Measurements from ENCODE around the gene FOXC1.

The FOXC1 gene

DNA sequence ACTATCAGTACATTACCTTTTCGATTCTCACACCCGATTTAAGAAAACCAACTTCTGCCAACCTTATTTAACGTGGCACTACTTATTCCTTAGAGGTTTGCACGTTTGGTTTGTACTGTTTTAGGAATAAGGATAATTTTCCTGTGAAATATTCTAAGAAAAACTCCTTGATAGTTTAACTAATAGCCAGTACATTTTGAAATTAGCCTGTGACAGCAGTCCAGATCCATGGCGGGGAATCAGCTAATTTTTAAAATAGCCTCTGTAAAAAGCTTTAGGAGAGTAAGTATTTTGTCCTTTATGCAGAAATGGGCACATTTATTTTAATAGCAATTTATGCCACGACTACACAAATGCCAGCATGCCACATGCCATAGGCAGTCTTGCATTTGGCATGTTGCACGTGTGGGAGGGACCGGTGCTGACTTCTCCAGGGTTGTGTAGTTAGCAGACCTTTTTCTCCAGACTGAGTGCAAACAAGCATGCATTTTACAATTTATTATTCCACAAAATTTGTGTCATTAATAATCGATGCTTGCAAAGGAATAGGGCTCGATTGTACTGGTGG lies 6.2 kb downstream of the FOXC1 start:
- Mint-ChIP-seq H3K36me3 (ENCODE audit: low read depth) (no peaks in the 10 kb centered on the region), H3K9me3 (no peaks in the 10 kb centered on the region), H3K4me3 (no peak overlapping the region), H3K27me3 (peaks cover 83% of the 10 kb centered on the region), H3K27ac (no peak overlapping the region), H3K4me1 (ENCODE audit: low read depth) (peaks cover 20% of the 10 kb centered on the region)
- intact Hi-C loops (cut with micrococcal nuclease): no loop called here

DNA sequence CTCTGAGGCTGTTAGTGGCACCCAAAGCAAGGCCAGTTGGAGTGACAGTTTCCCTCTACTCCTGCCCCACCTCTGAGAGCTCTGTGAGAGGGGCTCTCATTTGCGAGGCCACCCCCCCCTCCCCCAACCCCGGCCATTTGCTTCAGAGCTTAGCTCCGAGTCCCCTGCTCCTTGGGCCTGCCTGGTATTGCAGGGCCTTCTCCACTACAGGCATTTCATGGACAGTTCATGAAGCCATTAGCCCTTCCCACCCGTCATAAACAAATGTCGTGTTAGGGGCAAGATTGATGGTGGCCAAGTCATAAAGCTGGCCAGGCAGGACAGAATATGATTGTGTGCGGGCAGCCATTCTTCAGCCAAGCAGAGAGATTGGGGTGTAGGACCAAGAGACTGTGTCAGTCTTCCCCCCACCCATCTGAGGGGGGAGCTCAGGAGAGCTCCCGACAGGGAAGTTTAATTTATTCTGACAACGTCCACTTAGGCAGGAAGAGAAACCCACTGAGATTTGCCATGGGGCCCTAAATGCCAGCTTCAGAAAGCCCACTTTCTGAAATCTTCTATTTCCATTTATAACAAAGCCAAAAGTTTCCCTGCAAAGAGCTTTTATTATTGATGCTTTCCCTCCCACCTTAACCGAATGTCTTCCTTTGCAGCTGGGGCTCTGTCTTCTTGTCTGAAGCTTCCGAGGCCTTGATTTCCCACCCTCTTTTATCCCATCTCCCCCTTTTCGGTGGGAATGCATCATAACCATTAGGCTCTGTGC lies 7.2 kb downstream of the FOXC1 start:
- H3K27ac Mint-ChIP-seq: no peak overlapping the region
- no peak overlapping the region for H3K4me3 Mint-ChIP-seq
- intact Hi-C loops (cut with micrococcal nuclease): no loop called here
- H3K36me3 Mint-ChIP-seq (ENCODE audit: low read depth): no peaks in the 10 kb centered on the region
- H3K27me3 Mint-ChIP-seq: peaks cover 90% of the 10 kb centered on the region
- no peaks in the 10 kb centered on the region for H3K9me3 Mint-ChIP-seq
- H3K4me1 Mint-ChIP-seq (ENCODE audit: low read depth): peaks cover 18% of the 10 kb centered on the region

DNA sequence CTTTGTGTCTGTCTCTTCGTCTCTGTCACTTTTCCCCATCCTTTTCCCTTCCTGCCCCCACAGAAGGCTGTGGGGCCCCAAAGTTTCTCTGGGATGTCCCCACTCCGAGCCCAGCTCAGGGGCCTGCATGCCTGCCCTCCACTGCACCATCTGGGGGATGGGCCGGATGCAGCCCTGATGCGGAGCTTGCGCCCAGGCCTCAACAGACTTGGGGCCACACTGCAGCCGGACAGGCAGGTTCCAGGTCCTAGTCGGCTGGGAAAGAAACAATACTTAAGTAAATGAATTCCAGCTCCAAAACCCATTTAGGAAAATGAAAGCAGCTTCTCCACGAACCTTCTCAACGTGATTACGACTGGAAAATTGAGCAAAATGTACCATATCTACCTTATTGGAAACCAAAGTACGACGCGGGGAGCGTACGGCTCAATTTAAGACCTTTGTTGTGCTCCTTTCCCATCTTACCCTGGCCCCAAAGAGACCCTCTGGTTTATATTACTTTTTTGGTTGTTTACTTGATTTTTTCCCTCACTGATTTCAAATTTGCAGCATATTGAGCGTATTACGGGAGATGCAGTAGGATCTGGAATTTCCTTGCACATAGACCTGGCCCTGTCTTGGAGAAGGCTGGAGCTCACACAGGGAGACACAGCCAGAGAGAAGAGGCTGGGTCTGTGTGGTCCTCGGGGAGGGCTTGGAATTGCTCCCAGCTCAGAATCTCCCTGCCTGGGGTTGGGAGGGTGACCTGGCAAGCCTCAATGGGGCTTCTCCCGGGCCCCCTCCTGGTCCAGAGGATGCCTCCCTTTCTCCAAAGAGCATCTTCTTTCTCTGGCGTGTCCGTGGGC lies 8.0 kb downstream of the FOXC1 start:
- H3K4me3 Mint-ChIP-seq: no peak overlapping the region
- H3K36me3 Mint-ChIP-seq (ENCODE audit: low read depth): no peaks in the 10 kb centered on the region
- H3K27me3 Mint-ChIP-seq: peaks cover 90% of the 10 kb centered on the region
- H3K9me3 Mint-ChIP-seq: no peaks in the 10 kb centered on the region
- H3K4me1 Mint-ChIP-seq (ENCODE audit: low read depth): peaks cover 11% of the 10 kb centered on the region
- no peak overlapping the region for H3K27ac Mint-ChIP-seq
- intact Hi-C loops (cut with micrococcal nuclease): no loop called here

- no peaks in the 10 kb centered on the region for H3K36me3 Mint-ChIP-seq (ENCODE audit: low read depth)
- H3K27ac Mint-ChIP-seq: no peak overlapping the region
- H3K4me3 Mint-ChIP-seq: no peak overlapping the region
- H3K9me3 Mint-ChIP-seq: no peaks in the 10 kb centered on the region
- H3K27me3 Mint-ChIP-seq: peaks cover 95% of the 10 kb centered on the region
- intact Hi-C loops (cut with micrococcal nuclease): no loop called here
- peaks cover 11% of the 10 kb centered on the region for H3K4me1 Mint-ChIP-seq (ENCODE audit: low read depth)
Measured at GRCh38 chr6:1618311-1619097, 8.8 kb downstream of the FOXC1 start.

- intact Hi-C loops (cut with micrococcal nuclease): no loop called here
- Mint-ChIP-seq H3K27ac (peak overlapping the region; percentile 50), H3K27me3 (peaks cover 95% of the 10 kb centered on the region), H3K9me3 (no peaks in the 10 kb centered on the region), H3K36me3 (ENCODE audit: low read depth) (no peaks in the 10 kb centered on the region), H3K4me1 (ENCODE audit: low read depth) (peaks cover 11% of the 10 kb centered on the region), H3K4me3 (no peak overlapping the region)
Measured at GRCh38 chr6:1619098-1619672, 9.5 kb downstream of the FOXC1 start.

- H3K36me3 Mint-ChIP-seq (ENCODE audit: low read depth): no peaks in the 10 kb centered on the region
- peak overlapping the region; percentile 50 for H3K27ac Mint-ChIP-seq
- peak overlapping the region; percentile 67 for H3K4me3 Mint-ChIP-seq
- intact Hi-C loops (cut with micrococcal nuclease): no loop called here
- peaks cover 96% of the 10 kb centered on the region for H3K27me3 Mint-ChIP-seq
- no peaks in the 10 kb centered on the region for H3K9me3 Mint-ChIP-seq
- H3K4me1 Mint-ChIP-seq (ENCODE audit: low read depth): peaks cover 11% of the 10 kb centered on the region
Measured at GRCh38 chr6:1619673-1620503, 10.2 kb downstream of the FOXC1 start.

- H3K4me3 Mint-ChIP-seq: no peak overlapping the region
- H3K9me3 Mint-ChIP-seq: no peaks in the 10 kb centered on the region
- H3K27me3 Mint-ChIP-seq: peaks cover 97% of the 10 kb centered on the region
- H3K4me1 Mint-ChIP-seq (ENCODE audit: low read depth): peaks cover 18% of the 10 kb centered on the region
- intact Hi-C loops (cut with micrococcal nuclease): no loop called here
- H3K36me3 Mint-ChIP-seq (ENCODE audit: low read depth): no peaks in the 10 kb centered on the region
- H3K27ac Mint-ChIP-seq: no peak overlapping the region
Measured at GRCh38 chr6:1620504-1621069, 10.9 kb downstream of the FOXC1 start.

DNA sequence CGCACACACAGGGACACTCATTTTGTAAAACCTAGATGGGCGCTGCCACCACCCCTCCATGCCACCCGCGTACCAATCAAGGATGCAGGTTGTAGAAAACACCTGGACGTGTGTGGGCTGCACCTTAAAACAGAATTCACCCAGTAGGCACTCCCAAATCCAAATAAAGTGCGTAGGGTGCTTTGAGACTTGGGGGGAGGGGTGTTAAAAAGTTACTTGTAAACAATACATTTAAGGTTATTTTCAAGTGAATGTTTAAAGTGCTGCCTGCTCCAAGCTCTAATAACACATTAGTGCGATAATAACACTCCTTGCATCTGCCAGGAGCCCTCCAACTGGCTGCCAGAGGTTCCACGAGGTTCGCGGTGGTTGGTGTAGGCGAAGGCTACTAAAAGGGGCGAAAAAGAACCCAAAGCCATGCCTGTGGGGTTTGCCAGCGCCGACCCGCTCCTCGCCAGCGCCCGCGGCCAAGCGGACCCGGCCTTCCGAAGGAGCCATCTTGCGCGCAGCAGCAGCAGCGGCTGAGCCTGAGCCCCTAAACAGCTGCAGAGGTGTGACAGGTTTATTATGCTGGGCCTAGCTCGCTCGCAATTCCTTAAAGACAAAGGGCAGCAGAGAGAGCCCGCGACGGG lies 11.5 kb downstream of the FOXC1 start:
- Mint-ChIP-seq H3K36me3 (ENCODE audit: low read depth) (no peaks in the 10 kb centered on the region), H3K27ac (no peak overlapping the region), H3K4me1 (ENCODE audit: low read depth) (peaks cover 20% of the 10 kb centered on the region), H3K27me3 (peaks cover 97% of the 10 kb centered on the region), H3K9me3 (no peaks in the 10 kb centered on the region), H3K4me3 (no peak overlapping the region)
- intact Hi-C loops (cut with micrococcal nuclease): no loop called here

DNA sequence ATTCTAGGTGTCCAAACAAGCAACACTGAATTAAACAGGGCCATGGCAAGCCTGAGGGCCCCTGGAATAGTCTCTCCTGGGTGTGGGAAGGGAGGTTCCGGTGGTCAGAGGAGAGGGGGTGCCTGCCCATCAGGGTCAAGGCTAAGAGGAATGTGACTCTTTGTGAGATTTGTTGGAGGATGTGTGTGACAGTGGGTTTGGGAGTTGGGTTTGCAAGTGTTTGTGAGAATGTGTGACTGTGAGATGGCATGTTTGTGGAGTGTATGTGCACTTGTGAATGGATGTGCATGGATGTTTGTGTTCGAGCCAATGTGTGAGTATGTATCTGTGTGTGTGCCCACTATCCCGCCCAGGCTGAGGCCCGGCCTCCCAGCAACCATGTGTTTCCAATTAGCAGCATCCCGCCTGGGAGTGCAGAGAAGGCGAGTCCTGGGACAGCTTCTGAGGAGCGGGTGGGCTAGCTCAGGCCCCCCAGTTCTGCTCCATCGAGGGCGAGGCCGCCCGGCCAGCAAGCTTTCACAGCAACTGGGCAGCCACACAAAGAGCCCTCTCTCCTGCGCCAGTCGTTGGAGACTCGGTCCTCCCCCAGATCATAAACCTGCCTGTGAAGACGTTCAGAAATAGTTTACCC lies 12.6 kb downstream of the FOXC1 start:
- Mint-ChIP-seq H3K4me1 (ENCODE audit: low read depth) (peaks cover 20% of the 10 kb centered on the region), H3K4me3 (no peak overlapping the region), H3K9me3 (no peaks in the 10 kb centered on the region), H3K27ac (no peak overlapping the region), H3K36me3 (ENCODE audit: low read depth) (no peaks in the 10 kb centered on the region), H3K27me3 (peaks cover 97% of the 10 kb centered on the region)
- intact Hi-C loops (cut with micrococcal nuclease): no loop called here

- no peaks in the 10 kb centered on the region for H3K9me3 Mint-ChIP-seq
Measured at GRCh38 chr6:1622851-1623768, 13.4 kb downstream of the FOXC1 start.

GRCh38 chr6:1623769-1624057 lies 14.0 kb downstream of the FOXC1 start:
- intact Hi-C loops (cut with micrococcal nuclease): no loop called here
- Mint-ChIP-seq H3K4me1 (ENCODE audit: low read depth) (peaks cover 20% of the 10 kb centered on the region), H3K27me3 (peaks cover 94% of the 10 kb centered on the region), H3K9me3 (no peaks in the 10 kb centered on the region), H3K27ac (no peak overlapping the region), H3K4me3 (no peak overlapping the region), H3K36me3 (ENCODE audit: low read depth) (no peaks in the 10 kb centered on the region)

More at GRCh38 chr6:1622851-1623768, 13.4 kb downstream of the FOXC1 start:
- intact Hi-C loops (cut with micrococcal nuclease): no loop called here
- Mint-ChIP-seq H3K36me3 (ENCODE audit: low read depth) (no peaks in the 10 kb centered on the region), H3K27me3 (peaks cover 94% of the 10 kb centered on the region), H3K27ac (no peak overlapping the region), H3K4me3 (no peak overlapping the region), H3K4me1 (ENCODE audit: low read depth) (peaks cover 20% of the 10 kb centered on the region)

Measured in dendritic cell treated with granulocyte-macrophage colony-stimulating factor and Interleukin-4, amounts not matched to agents 40 ng/mL and 50 ng/mL, for 4 days (primary cell).